ENCODE results near the gene MEX3C. TPM values are rescaled to one million over a fixed set of nuclear protein-coding genes. Genes with fewer than 3 reads are reported as not detected.

Gene MEX3C
- polyA plus RNA-seq, 1 of the 3 experiments (the other 2 are of a cell fraction): 25.1 TPM

GRCh38 chr18:51160646-51161045, 36.8 kb downstream of the MEX3C start (continued):
- TF ChIP-seq NFIC (IDR thresholded peaks at IDR 0.05; ENCODE audit: borderline replicate concordance) (no peak), SIN3A (IDR thresholded peaks at IDR 0.05; ENCODE audit: borderline replicate concordance, low read depth, low read length) (no peak), RCOR1 (IDR thresholded peaks at IDR 0.05; ENCODE audit: low read length) (no peak), TAF1 (IDR thresholded peaks at IDR 0.05; ENCODE audit: borderline replicate concordance, low read depth, low read length) (no peak)

DNA sequence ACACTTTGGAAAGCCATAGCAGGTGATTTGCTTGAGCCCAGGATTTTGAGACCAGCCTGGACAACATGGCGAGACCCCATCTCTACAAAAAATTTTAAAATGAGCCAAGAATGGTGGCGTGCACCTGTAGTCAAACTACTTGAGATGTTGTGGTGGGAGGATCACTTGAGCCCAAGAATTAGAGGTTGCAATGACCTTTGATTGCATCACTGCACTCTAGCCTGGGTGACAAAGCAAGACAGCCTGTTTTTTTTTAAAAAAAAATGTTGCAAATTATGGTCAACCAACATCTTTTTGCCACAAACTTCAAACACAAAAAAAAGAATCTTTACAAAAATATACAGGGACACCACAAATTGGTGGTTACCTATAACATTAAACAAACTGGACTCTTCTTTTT, 40.3 kb downstream of the MEX3C start:
- CTCF ChIA-PET: no interaction called here
- Histone ChIP-seq H3K9me2 (0 out of 2 replicates have a peak, but pooled peaks cover 3% of the 10 kb centered on the region), H4K20me1 (ENCODE audit: insufficient read depth) (no peaks in the 10 kb centered on the region), H3K27ac (ENCODE audit: low read depth in 2 of 2, low read length in 1 of 2) (no peak overlapping the region), H2AFZ (ENCODE audit: low read depth) (no peak overlapping the region), H3K4me1 (ENCODE audit: control insufficient read depth in 1 of 2, insufficient read depth in 2 of 2, low read depth in 1 of 2, low read length in 1 of 2) (peaks cover 0 to 6% of the 10 kb centered on the region in 2 experiments; a peak in 1 of 4 replicates), H3K9ac (no peak overlapping the region), H3K9me3 (no peaks in the 10 kb centered on the region), H3K27me3 (ENCODE audit: insufficient read depth) (no peaks in the 10 kb centered on the region), H3K36me3 (replicated peaks in 1 of 2; ENCODE audit: control insufficient read depth in 1 of 2, insufficient read depth in 2 of 2, low read length in 1 of 2) (no peaks in the 10 kb centered on the region), H3K79me2 (ENCODE audit: insufficient read depth) (no peaks in the 10 kb centered on the region), H3F3A (replicated peaks; ENCODE audit: insufficient read depth) (no peaks in the 10 kb centered on the region), H3K4me3 (ENCODE audit: low read depth in 2 of 2, low read length in 1 of 2) (no peak overlapping the region), H3K4me2 (no peak overlapping the region)
- TF ChIP-seq USF2 (IDR thresholded peaks at IDR 0.05; ENCODE audit: borderline replicate concordance, low read depth, low read length) (no peak), ELF1 (IDR thresholded peaks at IDR 0.05) (no peak), GABPA (IDR thresholded peaks at IDR 0.05; ENCODE audit: low read depth) (no peak), YY1 (IDR thresholded peaks at IDR 0.05; ENCODE audit: low read depth) (no peak), TEAD4 (IDR thresholded peaks at IDR 0.05; ENCODE audit: borderline replicate concordance, insufficient read depth) (no peak), TCF12 (IDR thresholded peaks at IDR 0.05) (no peak), FOXM1 (IDR thresholded peaks at IDR 0.05; ENCODE audit: low read depth) (no peak), FOSL2 (IDR thresholded peaks at IDR 0.05; ENCODE audit: borderline replicate concordance, low read depth) (no peak)
- TF ChIP-seq, protein P1, sequence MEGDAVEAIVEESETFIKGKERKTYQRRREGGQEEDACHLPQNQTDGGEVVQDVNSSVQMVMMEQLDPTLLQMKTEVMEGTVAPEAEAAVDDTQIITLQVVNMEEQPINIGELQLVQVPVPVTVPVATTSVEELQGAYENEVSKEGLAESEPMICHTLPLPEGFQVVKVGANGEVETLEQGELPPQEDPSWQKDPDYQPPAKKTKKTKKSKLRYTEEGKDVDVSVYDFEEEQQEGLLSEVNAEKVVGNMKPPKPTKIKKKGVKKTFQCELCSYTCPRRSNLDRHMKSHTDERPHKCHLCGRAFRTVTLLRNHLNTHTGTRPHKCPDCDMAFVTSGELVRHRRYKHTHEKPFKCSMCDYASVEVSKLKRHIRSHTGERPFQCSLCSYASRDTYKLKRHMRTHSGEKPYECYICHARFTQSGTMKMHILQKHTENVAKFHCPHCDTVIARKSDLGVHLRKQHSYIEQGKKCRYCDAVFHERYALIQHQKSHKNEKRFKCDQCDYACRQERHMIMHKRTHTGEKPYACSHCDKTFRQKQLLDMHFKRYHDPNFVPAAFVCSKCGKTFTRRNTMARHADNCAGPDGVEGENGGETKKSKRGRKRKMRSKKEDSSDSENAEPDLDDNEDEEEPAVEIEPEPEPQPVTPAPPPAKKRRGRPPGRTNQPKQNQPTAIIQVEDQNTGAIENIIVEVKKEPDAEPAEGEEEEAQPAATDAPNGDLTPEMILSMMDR (IDR thresholded peaks at IDR 0.05): no peak
- 93% methylated on average over 2 of the region's 2 CpGs for WGBS (ENCODE audit: low lambda C conversion rate)
- no peak for DNase-seq
- POLR2A ChIA-PET: no interaction called here

- no peak overlapping the region for H3K9ac ChIP-seq
Observed at GRCh38 chr18:51154431-51155063, 42.9 kb downstream of the MEX3C start.

More at GRCh38 chr18:51154431-51155063, 42.9 kb downstream of the MEX3C start:
- TF ChIP-seq FOSL2 (IDR thresholded peaks at IDR 0.05; ENCODE audit: borderline replicate concordance, low read depth) (no peak), IRF3 (IDR thresholded peaks at IDR 0.05; ENCODE audit: low read depth, low read length) (no peak), FOXM1 (IDR thresholded peaks at IDR 0.05; ENCODE audit: low read depth) (no peak), TCF12 (IDR thresholded peaks at IDR 0.05) (no peak), EZH2phosphoT487 (IDR thresholded peaks at IDR 0.05; ENCODE audit: borderline replicate concordance, low read depth) (no peak), GATA2 (CRISPR knock-in tag; IDR thresholded peaks at IDR 0.05) (no peak), RAD21 (IDR thresholded peaks at IDR 0.05; ENCODE audit: low read length) (no peak), CHD2 (IDR thresholded peaks at IDR 0.05; ENCODE audit: low read length, partially characterized antibody) (no peak), POLR2AphosphoS5 (IDR thresholded peaks at IDR 0.05; ENCODE audit: low read depth, low read length) (no peak), JUND (IDR thresholded peaks at IDR 0.05) (no peak), RFX5 (IDR thresholded peaks at IDR 0.05; ENCODE audit: low read length) (no peak)
- no peaks in the 10 kb centered on the region for H3F3A ChIP-seq (replicated peaks; ENCODE audit: insufficient read depth)
- WGBS (ENCODE audit: low lambda C conversion rate): 75% methylated on average over 8 of the region's 8 CpGs
- H3K4me3 ChIP-seq (ENCODE audit: low read depth in 2 of 2, low read length in 1 of 2): no peak overlapping the region
- 0 out of 2 replicates have a peak, but pooled peaks cover 3% of the 10 kb centered on the region for H3K9me2 ChIP-seq
- DNase-seq: no peak
- no peaks in the 10 kb centered on the region for H3K27me3 ChIP-seq (ENCODE audit: insufficient read depth)
- no peak overlapping the region for H3K4me2 ChIP-seq
- no peaks in the 10 kb centered on the region for H4K20me1 ChIP-seq (ENCODE audit: insufficient read depth)
- POLR2A ChIA-PET: no interaction called here
- H3K27ac ChIP-seq (ENCODE audit: low read depth in 2 of 2, low read length in 1 of 2): no peak overlapping the region
- CTCF ChIA-PET: interaction anchor here (0.5 to 0.8 kb wide), 2 partner anchors 68 to 1574 kb away, joined by 3 read pairs; no protein-coding TSS in a partner anchor
- H3K79me2 ChIP-seq (ENCODE audit: insufficient read depth): no peaks in the 10 kb centered on the region
- no peaks in the 10 kb centered on the region for H3K9me3 ChIP-seq
- peaks cover 0 to 6% of the 10 kb centered on the region in 2 experiments; a peak in 1 of 4 replicates for H3K4me1 ChIP-seq (ENCODE audit: control insufficient read depth in 1 of 2, insufficient read depth in 2 of 2, low read depth in 1 of 2, low read length in 1 of 2)
- no peak overlapping the region for H2AFZ ChIP-seq (ENCODE audit: low read depth)
- H3K36me3 ChIP-seq (replicated peaks in 1 of 2; ENCODE audit: control insufficient read depth in 1 of 2, insufficient read depth in 2 of 2, low read length in 1 of 2): no peaks in the 10 kb centered on the region
